HEK293 (cell line): ENCODE results near the gene ANTXR1.

Experiments
- CTCF ChIA-PET: fragments of 350-600 bp; formaldehyde crosslinking; extraction: SDS; loops from one replicate; lab custom pipeline; 2021; ENCODE audit warnings: antibody characterized with exemption; lab: Yijun Ruan, JAX
- POLR2A ChIA-PET: fragments of 300-600 bp; formaldehyde crosslinking; extraction: SDS; loops from one replicate; lab custom pipeline; 2020; ENCODE audit warnings: antibody characterized with exemption, inconsistent platforms; lab: Yijun Ruan, JAX
- H3K27ac ChIP-seq: fragments of 200-500 bp; sonication (Bioruptor generic); 2 replicates; pipeline ENCODE4 v1.5.1; 2014; ENCODE audit warnings: low read depth, low read length, control low read depth, inconsistent platforms; ENCODE audit errors: extremely low read depth
- H3K36me3 ChIP-seq, 2 experiments: fragments of 200-500 bp in 1 of 2; sonication (Bioruptor generic) in 1 of 2; 1 replicate in 1 of 2; 2 replicates in 1 of 2; pipeline ENCODE4 v1.5.1; 2014 to 2017; ENCODE audit warnings: inconsistent platforms in 2 of 2, low read length in 2 of 2; ENCODE audit not compliant: control insufficient read depth in 2 of 2, insufficient read depth in 1 of 2
- H3K4me1 ChIP-seq: fragments of 200-500 bp; sonication (Bioruptor generic); 2 replicates; pipeline ENCODE4 v1.5.1; 2014; ENCODE audit warnings: mild to moderate bottlenecking, low read length, inconsistent platforms; ENCODE audit not compliant: control insufficient read depth, insufficient read depth
- H3K4me3 ChIP-seq: 2 replicates; pipeline ENCODE4 v1.5.1; 2011; ENCODE audit warnings: low read depth, mild to moderate bottlenecking, control low read depth, low read length, moderate library complexity
- H3K9me3 ChIP-seq: fragments of 200-500 bp; sonication (Bioruptor generic); 2 replicates; pipeline ENCODE4 v1.5.1; 2014; ENCODE audit warnings: low read depth, low read length, inconsistent platforms; ENCODE audit not compliant: control insufficient read depth, insufficient read depth
- BCL11B ChIP-seq: fragments of 450-650 bp; formaldehyde crosslinking; IDR thresholded peaks from 2 replicates; pipeline ENCODE4 v1.5.1; 2016; ENCODE audit warnings: low read depth, missing biosample characterization, missing genetic modification characterization
- GLIS2 ChIP-seq: fragments of 450-650 bp; formaldehyde crosslinking; IDR thresholded peaks from 2 replicates; pipeline ENCODE4 v1.5.1; 2016; ENCODE audit warnings: missing biosample characterization, missing genetic modification characterization
- HOXD13 ChIP-seq: sonication (generic); formaldehyde crosslinking; IDR thresholded peaks from 2 replicates; pipeline ENCODE4 v1.8.0; 2022; ENCODE audit warnings: missing genetic modification reagents, borderline replicate concordance
- KLF1 ChIP-seq: fragments of 450-650 bp; formaldehyde crosslinking; IDR thresholded peaks from 2 replicates; pipeline ENCODE4 v1.5.1; 2016; ENCODE audit warnings: missing biosample characterization, missing genetic modification characterization
- KLF10 ChIP-seq: fragments of 450-650 bp; IDR thresholded peaks from 2 replicates; pipeline ENCODE4 v1.5.1; 2018; ENCODE audit warnings: missing biosample characterization, mild to moderate bottlenecking, missing genetic modification characterization
- TCF7L2 ChIP-seq: IDR thresholded peaks from 2 replicates; pipeline ENCODE4 v1.6.1; 2011; ENCODE audit warnings: low read depth, mild to moderate bottlenecking, inconsistent platforms, low read length, moderate library complexity, borderline replicate concordance
- ZFHX2 ChIP-seq: fragments of 450-650 bp; formaldehyde crosslinking; conservative IDR thresholded peaks from 2 replicates; pipeline ENCODE4 v1.5.1; 2016; ENCODE audit warnings: missing biosample characterization, missing genetic modification characterization
- ZNF155 ChIP-seq: fragments of 450-650 bp; formaldehyde crosslinking; IDR thresholded peaks from 2 replicates; pipeline ENCODE4 v1.5.1; 2016; ENCODE audit warnings: missing biosample characterization, missing genetic modification characterization
- ZNF157 ChIP-seq: fragments of 450-650 bp; formaldehyde crosslinking; IDR thresholded peaks from 2 replicates; pipeline ENCODE4 v1.5.1; 2016; ENCODE audit warnings: missing biosample characterization, missing genetic modification characterization
- ZNF19 ChIP-seq: fragments of 450-650 bp; formaldehyde crosslinking; IDR thresholded peaks from 2 replicates; pipeline ENCODE4; 2016; ENCODE audit warnings: missing biosample characterization, missing genetic modification characterization, low read depth
- ZNF2 ChIP-seq: fragments of 450-650 bp; formaldehyde crosslinking; IDR thresholded peaks from 2 replicates; pipeline ENCODE4 v1.5.1; 2016; ENCODE audit warnings: missing biosample characterization, missing genetic modification characterization
- ZNF214 ChIP-seq: fragments of 450-650 bp; formaldehyde crosslinking; IDR thresholded peaks from 2 replicates; pipeline ENCODE4 v1.5.1; 2017; ENCODE audit warnings: missing biosample characterization, mild to moderate bottlenecking, missing genetic modification characterization, borderline replicate concordance
- ZNF324 ChIP-seq: fragments of 450-650 bp; formaldehyde crosslinking; IDR thresholded peaks from 2 replicates; pipeline ENCODE4 v1.5.1; 2016; ENCODE audit warnings: missing biosample characterization, missing genetic modification characterization
- ZNF341 ChIP-seq: fragments of 450-650 bp; formaldehyde crosslinking; IDR thresholded peaks from 2 replicates; pipeline ENCODE4; 2016; ENCODE audit warnings: low read depth, missing biosample characterization, missing genetic modification characterization
- ZNF391 ChIP-seq: fragments of 450-650 bp; formaldehyde crosslinking; IDR thresholded peaks from 2 replicates; pipeline ENCODE4 v1.5.1; 2016; ENCODE audit warnings: low read depth, missing biosample characterization, missing genetic modification characterization, borderline replicate concordance
- ZNF473 ChIP-seq: fragments of 450-650 bp; formaldehyde crosslinking; IDR thresholded peaks from 2 replicates; pipeline ENCODE4 v1.5.1; 2017; ENCODE audit warnings: missing biosample characterization, missing genetic modification characterization
- ZNF48 ChIP-seq: fragments of 450-650 bp; formaldehyde crosslinking; IDR thresholded peaks from 2 replicates; pipeline ENCODE4 v1.5.1; 2016; ENCODE audit warnings: missing biosample characterization, missing genetic modification characterization
- ZNF510 ChIP-seq: fragments of 450-650 bp; formaldehyde crosslinking; IDR thresholded peaks from 2 replicates; pipeline ENCODE4 v1.5.1; 2018; ENCODE audit warnings: mild to moderate bottlenecking, missing genetic modification characterization, missing biosample characterization; ENCODE audit not compliant: insufficient replicate concordance
- ZNF521 ChIP-seq: fragments of 450-650 bp; formaldehyde crosslinking; IDR thresholded peaks from 2 replicates; pipeline ENCODE4 v1.5.1; 2017; ENCODE audit warnings: missing biosample characterization, mild to moderate bottlenecking, missing genetic modification characterization
- ZNF529 ChIP-seq: fragments of 450-650 bp; formaldehyde crosslinking; IDR thresholded peaks from 2 replicates; pipeline ENCODE4 v1.5.1; 2017; ENCODE audit warnings: missing genetic modification characterization, missing biosample characterization; ENCODE audit not compliant: insufficient replicate concordance
- ZNF544 ChIP-seq: fragments of 450-650 bp; formaldehyde crosslinking; IDR thresholded peaks from 2 replicates; pipeline ENCODE4 v1.5.0; 2017; ENCODE audit warnings: missing biosample characterization, missing genetic modification characterization
- ZNF596 ChIP-seq: fragments of 450-650 bp; IDR thresholded peaks from 2 replicates; pipeline ENCODE4 v1.5.0; 2018; ENCODE audit warnings: missing biosample characterization, mild to moderate bottlenecking, missing genetic modification characterization, moderate library complexity
- ZSCAN23 ChIP-seq: fragments of 450-650 bp; formaldehyde crosslinking; IDR thresholded peaks from 2 replicates; pipeline ENCODE4 v1.5.1; 2016; ENCODE audit warnings: missing biosample characterization, missing genetic modification characterization
- TF ChIP-seq, protein P1 (sequence below): fragments of 450-650 bp; formaldehyde crosslinking; IDR thresholded peaks from 2 replicates; pipeline ENCODE4 v1.5.1; 2017; ENCODE audit warnings: missing biosample characterization, missing genetic modification characterization
- TF ChIP-seq, protein P2 (sequence below): fragments of 450-650 bp; formaldehyde crosslinking; IDR thresholded peaks from 2 replicates; pipeline ENCODE4 v1.5.1; 2016; ENCODE audit warnings: missing biosample characterization, missing genetic modification characterization, low read depth

ANTXR1 gene

DNA sequence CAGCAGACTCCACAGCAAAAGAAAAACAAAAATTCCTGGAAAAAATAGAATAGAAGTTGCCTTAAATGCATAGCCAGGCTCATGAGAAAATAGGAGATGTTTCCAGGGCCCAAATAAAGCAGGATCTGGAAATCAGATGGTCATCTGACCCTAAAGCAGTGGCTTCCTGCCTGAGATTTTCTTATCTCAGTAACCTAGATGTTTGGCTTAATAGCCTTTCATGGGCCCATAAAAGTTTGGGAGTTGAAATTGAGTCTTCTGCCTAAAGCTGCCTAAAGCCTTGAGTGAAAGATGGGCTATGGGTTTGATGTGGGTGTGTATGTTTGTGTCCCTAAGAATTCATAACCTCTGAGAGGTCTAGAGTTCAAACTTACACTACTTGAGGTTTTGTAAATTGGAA lies 149.1 kb downstream of the ANTXR1 start:
- peaks cover 0 to 2% of the 10 kb centered on the region in 2 experiments; a peak in 1 of 3 replicates for H3K36me3 ChIP-seq
- ChIA-PET CTCF (interaction anchor here (1.3 kb wide), 1 partner anchor 145 kb away, joined by 4 read pairs; no protein-coding TSS in a partner anchor), POLR2A (no interaction called here)
- H3K4me3 ChIP-seq, result no peak overlapping the region
- peaks cover 8% of the 10 kb centered on the region for H3K4me1 ChIP-seq
- H3K9me3 ChIP-seq, result no peaks in the 10 kb centered on the region
- no peak overlapping the region for H3K27ac ChIP-seq
- no peak for TF ChIP-seq ZNF510 (tag by site-specific recombination)
- no peak for TF ChIP-seq ZNF544 (tag by site-specific recombination)
- TF ChIP-seq ZNF324 (tag by site-specific recombination), result no peak
- TF ChIP-seq ZNF341, result no peak
- TF ChIP-seq TCF7L2, result peak; percentile 50; the same call in 1 of the 2 replicates

DNA sequence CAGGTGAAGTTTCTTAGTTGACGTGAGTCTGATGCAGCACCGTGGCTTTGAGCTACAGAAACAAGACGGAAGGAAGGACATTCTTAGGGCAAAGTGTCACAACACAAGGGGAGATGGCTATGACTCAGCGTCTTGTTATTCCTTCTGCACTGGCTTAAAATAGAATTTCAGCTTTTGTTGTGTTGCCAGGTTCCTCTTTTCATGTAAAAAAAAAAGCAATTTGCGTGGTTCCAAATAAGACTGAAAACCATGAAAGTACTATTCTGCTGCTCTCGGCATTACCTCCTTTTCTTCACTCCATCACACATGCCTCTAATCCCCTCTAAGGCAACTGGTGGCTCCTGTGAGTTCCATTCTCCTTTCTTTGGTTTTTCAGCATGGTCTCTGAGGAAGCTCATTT lies 150.1 kb downstream of the ANTXR1 start:
- no peaks in the 10 kb centered on the region for H3K9me3 ChIP-seq
- CTCF ChIA-PET, result interaction anchor here (0.7 to 1.3 kb wide), 3 partner anchors 9 to 733 kb away, joined by 3 to 4 read pairs (median 4); no protein-coding TSS in a partner anchor
- no peak overlapping the region for H3K4me3 ChIP-seq
- H3K36me3 ChIP-seq, result no peaks in the 10 kb centered on the region
- peaks cover 8% of the 10 kb centered on the region for H3K4me1 ChIP-seq
- TF ChIP-seq, protein P1, sequence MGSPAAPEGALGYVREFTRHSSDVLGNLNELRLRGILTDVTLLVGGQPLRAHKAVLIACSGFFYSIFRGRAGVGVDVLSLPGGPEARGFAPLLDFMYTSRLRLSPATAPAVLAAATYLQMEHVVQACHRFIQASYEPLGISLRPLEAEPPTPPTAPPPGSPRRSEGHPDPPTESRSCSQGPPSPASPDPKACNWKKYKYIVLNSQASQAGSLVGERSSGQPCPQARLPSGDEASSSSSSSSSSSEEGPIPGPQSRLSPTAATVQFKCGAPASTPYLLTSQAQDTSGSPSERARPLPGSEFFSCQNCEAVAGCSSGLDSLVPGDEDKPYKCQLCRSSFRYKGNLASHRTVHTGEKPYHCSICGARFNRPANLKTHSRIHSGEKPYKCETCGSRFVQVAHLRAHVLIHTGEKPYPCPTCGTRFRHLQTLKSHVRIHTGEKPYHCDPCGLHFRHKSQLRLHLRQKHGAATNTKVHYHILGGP (tag by site-specific recombination), result no peak
- TF ChIP-seq KLF10, result no peak
- no peak overlapping the region for H3K27ac ChIP-seq
- POLR2A ChIA-PET, result no interaction called here

DNA sequence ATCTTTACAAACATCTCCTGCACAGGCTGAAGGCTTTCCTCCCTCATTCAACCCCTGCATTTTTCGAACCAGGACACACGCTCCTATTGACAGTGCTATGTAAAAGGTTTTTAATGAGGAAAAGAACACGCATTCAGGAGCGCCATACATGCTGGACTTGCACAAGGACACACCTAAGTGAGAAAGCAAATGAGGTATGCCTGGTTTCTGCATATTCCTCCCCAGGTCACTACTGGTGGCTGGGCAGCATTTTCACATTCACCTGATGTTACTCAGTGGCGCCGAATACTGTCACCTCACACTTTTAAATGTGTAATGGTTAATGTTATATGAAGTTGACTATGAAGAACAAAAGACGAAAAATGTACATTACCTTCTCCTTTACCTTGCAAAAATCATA lies 150.6 kb downstream of the ANTXR1 start:
- no peaks in the 10 kb centered on the region for H3K9me3 ChIP-seq
- TF ChIP-seq ZFHX2, result no peak
- no peak for TF ChIP-seq ZNF157 (tag by site-specific recombination)
- TF ChIP-seq ZNF48 (tag by site-specific recombination), result no peak
- TF ChIP-seq ZNF155 (tag by site-specific recombination), result no peak
- TF ChIP-seq ZNF2, result no peak
- no peak for TF ChIP-seq ZNF521 (tag by site-specific recombination)
- TF ChIP-seq ZNF473, result no peak
- no peak for TF ChIP-seq ZNF391 (tag by site-specific recombination)
- no peak for TF ChIP-seq GLIS2 (tag by site-specific recombination)
- TF ChIP-seq ZNF19, result no peak
- TF ChIP-seq ZNF529 (tag by site-specific recombination), result no peak
- TF ChIP-seq KLF1 (tag by site-specific recombination), result no peak
- no peak for TF ChIP-seq BCL11B (tag by site-specific recombination)
- TF ChIP-seq ZNF596 (tag by site-specific recombination), result no peak
- TF ChIP-seq ZNF214 (tag by site-specific recombination), result no peak
- TF ChIP-seq, protein P2, sequence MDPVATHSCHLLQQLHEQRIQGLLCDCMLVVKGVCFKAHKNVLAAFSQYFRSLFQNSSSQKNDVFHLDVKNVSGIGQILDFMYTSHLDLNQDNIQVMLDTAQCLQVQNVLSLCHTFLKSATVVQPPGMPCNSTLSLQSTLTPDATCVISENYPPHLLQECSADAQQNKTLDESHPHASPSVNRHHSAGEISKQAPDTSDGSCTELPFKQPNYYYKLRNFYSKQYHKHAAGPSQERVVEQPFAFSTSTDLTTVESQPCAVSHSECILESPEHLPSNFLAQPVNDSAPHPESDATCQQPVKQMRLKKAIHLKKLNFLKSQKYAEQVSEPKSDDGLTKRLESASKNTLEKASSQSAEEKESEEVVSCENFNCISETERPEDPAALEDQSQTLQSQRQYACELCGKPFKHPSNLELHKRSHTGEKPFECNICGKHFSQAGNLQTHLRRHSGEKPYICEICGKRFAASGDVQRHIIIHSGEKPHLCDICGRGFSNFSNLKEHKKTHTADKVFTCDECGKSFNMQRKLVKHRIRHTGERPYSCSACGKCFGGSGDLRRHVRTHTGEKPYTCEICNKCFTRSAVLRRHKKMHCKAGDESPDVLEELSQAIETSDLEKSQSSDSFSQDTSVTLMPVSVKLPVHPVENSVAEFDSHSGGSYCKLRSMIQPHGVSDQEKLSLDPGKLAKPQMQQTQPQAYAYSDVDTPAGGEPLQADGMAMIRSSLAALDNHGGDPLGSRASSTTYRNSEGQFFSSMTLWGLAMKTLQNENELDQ, result no peak
- TF ChIP-seq HOXD13 (CRISPR knock-in tag), result no peak
- no peak for TF ChIP-seq ZSCAN23 (tag by site-specific recombination)
- TF ChIP-seq ZNF324 (tag by site-specific recombination), result no peak
- CTCF ChIA-PET, result interaction anchor here (0.7 to 1.1 kb wide), 2 partner anchors 9 to 733 kb away, joined by 3 to 4 read pairs; no protein-coding TSS in a partner anchor
- H3K36me3 ChIP-seq, result no peaks in the 10 kb centered on the region
- POLR2A ChIA-PET, result no interaction called here
- no peak overlapping the region for H3K27ac ChIP-seq
- H3K4me3 ChIP-seq, result no peak overlapping the region
- peaks cover 8% of the 10 kb centered on the region for H3K4me1 ChIP-seq
